Retinal pigment epithelial cell (primary cell): ENCODE results near the gene PTGFRN.

Experiments used
- DNase-seq: peaks from one replicate; pipeline ENCODE4 v3.0.0-alpha.2; 2010; ENCODE audit warnings: low read depth
- H3K4me3 ChIP-seq: 2 replicates; pipeline ENCODE4 v1.5.1; 2011; ENCODE audit warnings: mild to moderate bottlenecking, low read length, control low read depth, moderate library complexity
- CTCF ChIP-seq: conservative IDR thresholded peaks from 2 replicates; pipeline ENCODE4 v1.5.1; 2011; ENCODE audit warnings: low read depth, low read length, control low read depth, inconsistent platforms

Gene PTGFRN

DNA sequence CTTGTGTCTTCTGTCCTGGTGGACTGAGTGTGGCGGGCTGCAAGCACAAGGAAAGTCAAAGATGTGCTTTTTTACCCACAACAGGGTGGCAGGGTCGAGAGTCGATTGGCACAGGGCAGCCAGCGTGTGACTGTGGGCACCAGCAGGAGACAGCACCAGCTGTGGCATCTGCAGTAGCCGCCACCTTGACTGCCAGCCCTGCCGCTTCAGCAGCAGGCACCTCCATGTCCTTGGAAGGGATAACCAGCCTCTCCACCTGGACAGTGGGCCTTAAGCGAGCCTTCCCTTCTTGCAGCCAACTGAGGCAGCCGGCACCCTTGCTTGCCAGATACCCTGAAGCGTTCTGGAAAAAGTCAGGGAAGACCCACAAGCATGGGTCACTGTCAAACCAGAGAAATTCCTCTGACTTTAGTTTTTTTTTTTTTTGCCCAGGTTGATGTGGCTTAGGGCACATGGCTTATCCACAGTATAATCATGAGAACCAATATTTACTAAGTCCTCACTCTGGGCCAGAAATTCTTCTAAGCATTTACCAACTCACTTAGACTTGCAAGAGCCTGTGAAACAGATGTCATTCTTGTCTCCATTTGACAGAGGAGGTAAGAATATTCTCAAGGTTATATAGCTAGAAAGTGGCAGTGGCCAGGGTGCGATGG lies 30.1 kb upstream of the PTGFRN start:
- DNase-seq = no peak
- no peak for TF ChIP-seq CTCF
- H3K4me3 ChIP-seq = no peak overlapping the region

DNA sequence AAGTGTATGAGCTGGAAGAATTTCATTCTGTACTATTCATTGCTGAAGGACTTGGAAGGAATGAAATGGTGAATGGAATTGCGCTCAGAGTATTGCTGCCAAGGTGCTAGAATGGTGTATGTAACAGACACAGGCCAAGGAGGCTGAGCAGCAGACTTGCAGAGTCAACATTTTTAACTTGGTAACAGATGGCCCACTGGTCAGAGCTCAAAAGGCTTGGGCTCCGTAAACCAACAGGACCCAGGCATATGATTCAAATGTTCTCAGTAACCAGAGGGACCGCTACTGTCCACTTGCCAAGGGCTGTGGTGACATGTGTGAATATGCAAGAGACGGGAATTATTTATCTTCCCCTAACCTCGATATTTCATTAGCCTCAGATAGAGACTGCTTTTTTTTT lies 28.8 kb upstream of the PTGFRN start:
- no peak for TF ChIP-seq CTCF
- DNase-seq = no peak
- H3K4me3 ChIP-seq = no peak overlapping the region

GRCh38 chr1:116881879-116882520 lies 27.7 kb upstream of the PTGFRN start:
- TF ChIP-seq CTCF = peak; percentile 28
- no peak for DNase-seq
- H3K4me3 ChIP-seq = no peak overlapping the region

GRCh38 chr1:116882866-116883265 lies 26.9 kb upstream of the PTGFRN start:
- no peak for DNase-seq
- TF ChIP-seq CTCF = no peak
- H3K4me3 ChIP-seq = no peak overlapping the region

DNA sequence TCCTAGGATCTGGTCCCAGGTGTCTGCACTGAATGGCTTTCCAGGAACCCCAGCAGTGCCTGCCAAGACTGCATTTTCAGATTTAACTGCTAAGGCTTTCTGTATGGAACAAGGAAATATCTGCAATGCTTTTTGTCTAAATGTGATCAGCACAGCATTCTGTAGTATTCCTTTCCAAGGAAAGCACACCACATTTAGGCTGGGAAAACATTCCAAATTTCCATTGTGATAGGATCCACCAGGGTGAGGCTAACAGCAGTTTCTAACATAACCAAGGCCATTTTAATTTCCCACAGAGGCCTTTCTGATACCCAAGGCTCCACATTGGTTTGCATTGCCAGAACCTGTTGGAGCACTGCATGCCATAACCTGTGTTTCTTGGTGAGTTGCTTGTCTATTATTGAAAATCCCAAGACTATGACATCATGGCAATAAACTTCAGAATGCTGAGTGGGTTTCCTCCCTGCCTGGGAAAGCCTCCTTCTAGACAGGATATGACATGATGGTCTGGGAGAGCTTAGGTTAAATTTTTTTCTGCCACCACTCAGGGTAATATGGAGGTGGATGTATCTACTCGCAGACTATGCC lies 23.3 kb upstream of the PTGFRN start:
- no peak overlapping the region for H3K4me3 ChIP-seq
- DNase-seq = no peak
- TF ChIP-seq CTCF = no peak

GRCh38 chr1:116887212-116887611 lies 22.5 kb upstream of the PTGFRN start:
- no peak for DNase-seq
- TF ChIP-seq CTCF = no peak
- H3K4me3 ChIP-seq = no peak overlapping the region

- H3K4me3 ChIP-seq = no peak overlapping the region
- DNase-seq = no peak
- no peak for TF ChIP-seq CTCF
These were observed 20.3 kb upstream of the PTGFRN start for GRCh38 chr1:116889380-116889779.
